GM18858 (cell line): ENCODE data around the gene STPG3.

Experiments used
- ATAC-seq: cut with Tn5 transposase; IDR thresholded peaks from one replicate; pipeline ENCODE4 v1.9.1; 2021; ENCODE audit not compliant: unreplicated experiment

STPG3 gene

DNA sequence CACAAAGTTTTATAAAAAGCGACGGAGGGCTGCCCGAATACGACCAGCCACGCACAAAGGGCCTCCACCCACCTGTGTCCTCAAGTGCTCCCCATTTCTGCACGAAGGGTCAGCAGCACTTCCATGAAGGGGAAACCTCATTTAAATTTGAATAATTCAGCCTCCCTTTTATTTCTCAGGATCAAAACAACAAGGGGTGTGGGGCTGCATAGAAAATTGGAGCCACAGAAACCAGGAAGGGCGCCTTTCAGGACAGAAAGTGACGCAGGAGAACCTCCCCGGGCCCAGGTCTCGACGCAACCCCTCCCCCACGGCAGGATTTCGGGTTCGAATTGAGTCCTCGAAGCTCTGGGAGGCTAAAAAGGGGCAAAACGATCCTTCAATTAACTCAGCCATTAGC lies 48.9 kb downstream of the STPG3 start:
- no peak for ATAC-seq

DNA sequence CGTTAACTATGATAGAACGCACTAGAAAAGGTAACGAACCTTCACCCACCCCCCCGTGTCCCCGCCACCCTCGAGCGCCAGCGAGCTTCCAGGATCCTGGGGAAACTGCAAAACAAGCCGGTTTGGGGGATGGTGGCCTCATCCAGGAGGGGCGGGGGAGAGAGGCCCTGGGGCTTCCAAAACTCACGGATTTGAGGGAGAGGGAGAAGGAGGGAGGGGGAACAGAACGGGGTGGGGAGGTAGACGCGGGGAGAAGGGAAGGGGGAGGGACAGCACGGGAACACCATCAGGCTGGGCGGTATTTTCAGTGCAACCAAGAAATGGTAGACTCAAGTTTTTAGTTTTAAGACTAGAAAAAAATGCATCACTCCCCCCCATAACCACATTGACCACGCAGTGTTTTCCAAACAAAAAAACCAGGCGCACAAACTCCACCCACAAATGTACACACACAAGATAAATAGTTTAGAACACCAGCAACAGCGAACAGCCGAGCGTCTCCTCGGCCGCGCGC lies 49.5 kb downstream of the STPG3 start:
- no peak for ATAC-seq

DNA sequence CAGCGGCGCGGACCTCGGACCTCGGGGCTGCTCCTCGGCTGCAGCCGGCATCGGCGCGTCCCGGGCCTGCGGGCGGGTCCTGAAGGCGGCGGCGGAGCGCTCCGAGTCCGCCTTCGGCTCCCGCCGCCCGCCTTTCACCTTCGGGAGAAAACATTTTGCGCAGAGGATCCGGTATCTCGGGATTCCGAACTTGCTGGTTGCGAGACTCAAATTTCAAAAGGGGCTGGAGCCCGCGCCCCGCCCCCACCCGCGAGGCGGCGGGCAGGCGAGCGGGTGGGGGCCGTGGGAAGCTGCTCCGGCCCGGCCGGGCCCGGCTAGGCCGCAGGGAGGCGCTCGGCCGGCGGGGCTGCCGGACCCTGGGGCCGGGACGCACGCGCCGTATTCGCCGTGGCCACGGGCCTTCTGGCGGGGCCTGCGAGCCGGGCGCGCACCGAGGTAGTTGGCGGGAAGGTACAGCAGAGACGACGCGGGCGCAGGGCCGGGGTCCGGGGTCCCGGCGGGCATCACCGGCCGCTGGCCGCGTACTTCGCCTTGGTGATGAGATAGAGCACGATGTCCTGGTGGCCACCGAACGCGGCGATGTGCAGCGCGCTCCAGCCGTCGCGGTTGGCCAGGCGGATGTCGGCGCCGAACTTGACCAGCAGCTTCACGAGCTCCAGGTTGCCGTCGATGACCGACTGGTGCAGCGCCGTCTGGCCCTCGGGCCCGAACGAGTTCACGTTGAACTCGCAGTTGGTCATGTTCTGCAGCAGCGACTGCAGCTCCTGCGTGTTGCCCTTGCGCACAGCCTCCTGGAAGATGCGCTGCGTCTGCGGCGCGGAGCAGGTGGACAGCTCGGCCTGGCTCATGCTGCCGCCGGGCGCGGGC lies 50.2 kb downstream of the STPG3 start:
- peak; percentile 22 for ATAC-seq

DNA sequence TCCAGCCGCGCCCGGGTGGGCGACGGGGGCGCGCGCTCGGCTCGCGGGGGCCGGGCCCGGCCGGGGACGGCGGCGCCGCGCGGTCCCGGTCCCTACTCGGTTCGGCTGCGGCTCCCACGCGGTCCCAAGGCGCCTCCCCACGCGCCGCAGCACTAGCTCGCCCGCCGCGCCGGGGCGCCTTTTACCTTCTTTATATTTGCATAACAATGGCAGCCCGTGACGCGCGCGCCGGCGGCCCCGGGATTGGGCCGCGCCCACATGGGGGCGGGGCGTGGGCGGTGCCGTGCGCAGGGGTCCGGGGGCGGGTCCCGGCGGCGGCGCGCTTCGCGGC lies 51.0 kb downstream of the STPG3 start, which contains the start of gene NRARP:
TSS of gene NRARP (minus strand) at position 154 of the 331 bp plus-strand sequence. CDS start 343 bp downstream, outside the sequence.
- peak; percentile 48 for ATAC-seq

DNA sequence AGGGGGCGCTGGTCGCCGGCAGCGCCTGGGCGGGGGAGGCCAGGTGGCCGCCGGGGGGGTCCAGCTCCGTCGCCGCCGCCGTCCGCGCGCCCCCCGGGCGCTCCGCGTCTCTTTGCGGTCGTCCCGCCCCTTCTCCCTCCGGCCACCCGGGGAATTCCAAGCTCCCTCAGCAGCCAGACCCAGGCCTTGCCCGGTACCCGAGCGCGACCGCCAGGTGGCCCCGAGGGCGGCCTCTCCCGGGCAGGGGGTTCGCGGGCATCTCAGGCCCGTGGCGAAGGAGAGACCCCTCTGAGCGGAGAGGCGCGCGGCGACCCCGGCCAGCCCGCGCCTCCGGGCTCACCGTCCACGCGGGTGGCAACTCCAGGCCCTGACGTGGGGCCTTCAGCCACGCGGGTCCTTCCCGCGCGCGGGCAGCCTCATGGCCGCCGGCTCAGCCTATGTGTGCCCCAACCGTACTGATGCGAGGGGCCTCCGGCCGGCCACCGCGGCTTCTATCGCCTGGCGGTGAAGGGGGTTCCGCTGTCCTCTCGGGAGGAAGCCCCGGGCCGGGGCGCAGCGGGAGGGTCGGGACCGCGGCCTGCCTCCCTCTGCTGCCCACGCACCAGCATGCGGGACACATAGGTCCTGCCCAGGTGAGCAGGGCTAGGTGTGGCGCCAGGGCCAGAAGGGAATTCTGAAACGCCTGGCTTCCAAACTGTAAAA lies 51.5 kb downstream of the STPG3 start:
- ATAC-seq = peak; percentile 25
